GM20431 (cell line): ENCODE measurements around the gene FADS3.

Experiments used
- in situ Hi-C: fragments of 300-500 bp; cut with MseI, MboI; formaldehyde crosslinking; loops from one replicate; pipeline ENCODE4 v1.15.0; 2020; ENCODE audit warnings: low sequenced_read_pairs; ENCODE audit not compliant: unreplicated experiment

Gene FADS3

GRCh38 chr11:61900251-61900650 is 8.9 kb upstream of the FADS3 start:
- in situ Hi-C loops = no loop called here

- in situ Hi-C loops = loop anchor here (10.0 kb wide), 1 partner anchor 176 kb away; no protein-coding TSS in a partner anchor
These were observed 7.9 kb upstream of the FADS3 start for GRCh38 chr11:61899146-61899841.

DNA sequence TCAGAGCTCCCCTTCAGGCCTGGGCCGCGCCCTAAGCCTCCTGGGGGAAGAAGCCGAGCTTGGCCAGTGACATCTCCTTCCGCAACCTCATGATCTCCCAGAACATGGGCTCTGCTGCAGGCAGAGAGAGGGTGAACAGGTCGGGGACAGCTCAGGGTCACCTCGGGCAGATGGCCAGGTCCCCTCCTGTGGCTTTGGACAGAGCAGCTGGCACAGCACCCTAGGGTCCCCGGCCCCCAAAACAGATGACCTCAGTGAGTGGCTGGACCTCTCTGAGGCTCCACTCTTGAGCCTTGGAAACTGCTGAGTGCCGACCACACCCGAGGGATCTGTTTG is 6.9 kb upstream of the FADS3 start:
- in situ Hi-C loops = loop anchor here (10.0 kb wide), 1 partner anchor 177 kb away; no protein-coding TSS in a partner anchor

GRCh38 chr11:61897387-61898246 is 6.3 kb upstream of the FADS3 start:
- in situ Hi-C loops = loop anchor here (10.0 kb wide), 1 partner anchor 177 kb away; no protein-coding TSS in a partner anchor

DNA sequence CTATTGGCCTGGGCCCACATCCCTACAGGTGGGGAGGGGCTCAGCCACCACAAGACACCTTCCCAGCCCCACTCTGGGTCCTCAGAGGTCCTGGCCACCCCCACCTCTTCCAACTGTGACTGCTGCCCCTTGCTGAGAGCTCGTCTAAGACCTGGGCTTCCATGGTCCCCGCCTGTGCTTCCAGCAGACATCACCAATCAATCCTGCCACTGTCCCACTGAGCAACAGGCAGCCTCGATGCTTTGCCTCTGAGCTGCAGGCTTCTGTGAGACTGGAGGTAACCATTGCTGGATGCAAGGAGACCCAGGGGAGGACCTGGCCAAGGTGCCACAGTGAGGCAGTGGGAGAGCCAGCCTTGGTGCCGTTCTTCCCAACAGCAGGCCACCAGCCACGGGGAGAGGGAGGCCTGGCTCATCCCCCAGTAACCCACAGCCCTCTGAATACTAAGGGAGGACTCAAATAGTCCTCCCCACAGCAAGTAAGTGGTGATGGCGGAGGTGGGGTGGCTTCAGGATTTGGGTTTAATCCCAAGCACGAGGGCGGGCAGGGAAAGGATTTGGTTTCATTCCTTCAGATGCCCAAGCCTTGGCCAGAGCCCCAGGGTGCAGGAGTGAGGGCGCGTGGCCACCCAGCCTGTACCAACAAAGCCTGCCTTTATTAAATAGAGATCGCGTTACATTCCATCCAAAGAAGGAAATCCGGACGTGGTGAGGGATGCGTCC is 5.5 kb upstream of the FADS3 start:
- in situ Hi-C loops = loop anchor here (10.0 kb wide), 1 partner anchor 178 kb away; no protein-coding TSS in a partner anchor

DNA sequence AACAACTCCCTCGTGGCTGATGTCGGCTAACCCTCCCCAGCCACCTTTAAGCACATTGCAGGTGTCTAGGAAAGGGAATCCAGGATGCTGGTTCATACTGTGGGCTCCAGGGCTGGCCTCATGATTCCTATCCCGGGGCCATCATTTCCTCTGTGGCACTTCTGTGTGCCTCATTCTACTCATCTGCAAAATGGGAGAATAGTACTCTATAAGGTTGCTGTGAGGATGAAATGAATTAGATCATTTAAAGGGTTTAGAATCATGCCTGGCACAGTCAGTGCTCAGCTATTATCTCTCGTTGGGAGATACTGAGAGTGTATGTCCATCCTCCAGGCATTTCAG is 4.3 kb upstream of the FADS3 start:
- in situ Hi-C loops = loop anchor here (10.0 kb wide), 1 partner anchor 179 kb away; no protein-coding TSS in a partner anchor

DNA sequence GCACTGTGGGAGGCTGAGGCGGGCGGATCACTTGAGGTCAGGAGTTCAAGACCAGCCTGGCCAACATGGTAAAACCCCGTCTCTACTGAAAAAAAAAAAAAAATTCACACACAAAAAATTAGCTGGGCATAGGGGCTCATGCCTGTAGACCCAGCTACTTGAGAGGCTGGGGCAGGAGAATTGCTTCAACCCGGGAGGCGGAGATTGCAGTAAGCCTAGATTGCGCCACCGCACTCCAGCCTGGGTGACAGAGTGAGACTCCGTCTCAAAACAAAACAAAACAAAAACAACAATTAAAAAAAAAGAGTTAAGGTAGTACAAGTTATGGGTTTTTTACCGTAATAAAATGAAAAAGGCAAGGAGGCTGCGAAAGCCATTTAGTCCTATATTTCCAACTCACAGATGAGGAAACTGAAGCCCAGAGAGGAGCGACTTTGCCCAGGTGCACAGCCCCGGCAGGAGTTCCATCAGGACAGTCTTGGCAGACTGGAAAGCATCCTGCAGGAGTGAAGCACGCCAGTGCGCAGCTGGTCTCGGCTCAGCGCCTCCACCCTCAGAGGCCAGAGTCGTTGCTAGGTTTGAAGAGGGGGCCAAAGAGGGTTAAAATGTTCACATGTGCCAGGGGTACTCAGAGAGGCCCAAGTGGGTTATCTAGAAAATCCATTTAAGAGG is 3.8 kb upstream of the FADS3 start:
- in situ Hi-C loops = loop anchor here (10.0 kb wide), 1 partner anchor 180 kb away; no protein-coding TSS in a partner anchor

GRCh38 chr11:61893981-61894380 is 2.6 kb upstream of the FADS3 start:
- in situ Hi-C loops = loop anchor here (10.0 kb wide), 1 partner anchor 181 kb away; no protein-coding TSS in a partner anchor

GRCh38 chr11:61892085-61892370 is 683 bp upstream of the FADS3 start:
- in situ Hi-C loops = loop anchor here (10.0 kb wide), 1 partner anchor 183 kb away; no protein-coding TSS in a partner anchor

DNA sequence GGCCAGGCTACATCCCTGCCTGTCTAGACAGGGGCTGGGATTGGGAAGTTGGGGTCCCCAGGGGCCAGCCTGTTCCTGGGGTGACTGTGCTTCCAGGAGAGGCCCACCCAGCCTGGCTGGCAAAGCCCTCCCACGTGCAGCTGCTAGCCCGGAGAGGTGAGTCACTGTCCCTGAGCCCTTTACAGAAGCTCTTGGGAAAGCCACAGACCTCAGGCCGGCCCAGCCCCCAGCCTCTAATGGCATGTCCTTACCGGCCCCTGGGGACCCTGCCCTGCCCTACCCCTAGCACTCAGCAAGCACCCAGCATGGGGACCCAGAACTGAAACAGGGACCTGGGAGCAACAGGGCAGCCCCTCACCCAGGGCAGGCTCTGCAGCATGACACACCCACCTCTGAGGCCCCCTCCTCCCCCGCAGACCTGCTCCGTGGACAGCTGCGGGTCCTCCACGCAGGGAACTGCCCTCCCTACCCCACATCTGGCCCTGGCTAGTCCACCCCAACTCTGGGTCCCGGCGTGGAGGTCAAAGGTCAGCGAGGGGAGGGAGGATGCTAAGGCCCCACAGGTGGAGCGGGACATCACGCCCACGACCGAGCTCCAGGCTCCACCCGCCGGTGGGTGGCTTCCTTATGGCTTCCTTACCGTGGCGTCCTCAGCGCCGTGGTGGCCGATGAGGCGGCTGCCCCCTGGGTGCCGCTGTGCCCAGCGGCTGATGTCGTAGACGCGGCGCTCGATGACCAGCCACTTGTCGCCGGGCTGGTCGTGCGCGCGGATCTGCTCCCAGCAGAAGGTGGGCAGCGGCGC is 615 bp downstream of the FADS3 start:
- in situ Hi-C loops = loop anchor here (10.0 kb wide), 1 partner anchor 184 kb away; no protein-coding TSS in a partner anchor

DNA sequence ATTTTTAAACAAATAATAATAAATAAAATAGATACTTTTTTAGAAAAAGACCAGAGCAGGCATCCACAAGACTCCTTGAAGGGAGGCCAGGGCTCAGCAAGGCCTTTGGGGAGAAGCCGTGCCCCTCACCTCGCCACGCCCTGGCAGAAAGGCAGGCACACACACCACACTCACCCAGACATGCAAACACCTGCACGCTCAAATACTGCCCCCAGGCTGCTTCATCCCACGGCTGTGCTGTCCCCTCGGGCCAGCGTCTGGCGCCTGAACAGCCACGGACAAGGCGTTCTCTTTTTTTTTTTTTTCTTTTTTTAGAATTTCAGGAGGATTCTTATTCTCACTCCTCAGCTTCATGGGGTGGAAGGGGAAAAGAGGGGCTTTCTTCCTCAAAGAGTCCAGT is 1.5 kb downstream of the FADS3 start:
- in situ Hi-C loops = loop anchor here (10.0 kb wide), 1 partner anchor 185 kb away; no protein-coding TSS in a partner anchor

- in situ Hi-C loops = no loop called here
These were observed 2.8 kb downstream of the FADS3 start for GRCh38 chr11:61888590-61888989.

GRCh38 chr11:61887839-61888494 is 3.4 kb downstream of the FADS3 start:
- in situ Hi-C loops = no loop called here

- in situ Hi-C loops = no loop called here
These were observed 4.7 kb downstream of the FADS3 start for GRCh38 chr11:61886643-61887042.

GRCh38 chr11:61885784-61886580 is 5.4 kb downstream of the FADS3 start:
- in situ Hi-C loops = no loop called here

GRCh38 chr11:61885166-61885778 is 6.1 kb downstream of the FADS3 start:
- in situ Hi-C loops = no loop called here

- in situ Hi-C loops = no loop called here
These were observed 7.4 kb downstream of the FADS3 start for GRCh38 chr11:61883947-61884346.

DNA sequence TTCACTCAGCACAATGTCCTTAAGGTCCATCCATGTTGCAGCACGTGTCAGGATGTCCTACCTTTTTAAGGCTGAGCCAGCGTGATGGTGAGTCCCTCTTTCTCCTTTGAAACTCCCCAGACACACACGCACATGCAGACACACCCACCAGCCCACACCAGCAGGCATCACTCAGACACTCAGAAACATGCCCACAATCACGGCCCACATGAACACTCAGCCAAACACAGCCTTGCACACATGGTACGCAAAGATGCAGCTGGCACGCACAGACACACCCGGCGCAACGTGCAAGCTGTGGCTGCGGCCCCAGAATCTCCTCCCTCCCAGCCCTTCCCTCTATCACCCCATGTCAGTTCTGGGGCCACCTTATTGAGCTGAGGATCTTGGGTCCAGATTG is 8.0 kb downstream of the FADS3 start:
- in situ Hi-C loops = no loop called here
